HepG2 (cell line): ENCODE measurements around the gene JMY. TPM values are rescaled to one million over a fixed set of nuclear protein-coding genes. Genes with fewer than 3 reads are reported as not detected.

Experiments
- AHDC1 ChIP-seq: sonication (generic); formaldehyde crosslinking; IDR thresholded peaks from 2 replicates; pipeline ENCODE4 v1.5.1; 2020; ENCODE audit warnings: mild to moderate bottlenecking, missing genetic modification reagents, borderline replicate concordance
- CREM ChIP-seq, 2 experiments: sonication (generic) in 1 of 2; formaldehyde crosslinking in 1 of 2; IDR thresholded peaks; 2 replicates each; pipeline versions ENCODE4 v1.4.0 to v1.6.1; 2016 to 2020; ENCODE audit warnings: antibody characterized with exemption in 1 of 2, mild to moderate bottlenecking in 1 of 2, missing genetic modification reagents in 1 of 2
- EHMT2 ChIP-seq: fragments of 200-600 bp; sonication (generic); IDR thresholded peaks from 2 replicates; pipeline ENCODE4 v1.7.0; 2017; ENCODE audit warnings: antibody characterized with exemption, low read depth, low read length, borderline replicate concordance
- FOXK1 ChIP-seq: sonication (generic); formaldehyde crosslinking; IDR thresholded peaks from 2 replicates; pipeline ENCODE4 v1.4.0; 2020; ENCODE audit warnings: low read depth, missing genetic modification reagents, borderline replicate concordance
- KDM2A ChIP-seq: sonication (generic); formaldehyde crosslinking; IDR thresholded peaks from 2 replicates; pipeline ENCODE4 v1.4.0; 2020; ENCODE audit warnings: low read depth, missing genetic modification reagents, borderline replicate concordance
- MIXL1 ChIP-seq: IDR thresholded peaks from 2 replicates; pipeline ENCODE4 v1.6.1; 2016
- NFKBIZ ChIP-seq: IDR thresholded peaks from 2 replicates; pipeline ENCODE4 v1.6.1; 2018; ENCODE audit warnings: missing genetic modification reagents, missing compliant biosample characterization
- NFRKB ChIP-seq: fragments of 450-650 bp; IDR thresholded peaks from 2 replicates; pipeline ENCODE4 v1.6.1; 2017
- NKX3-1 ChIP-seq: sonication (generic); formaldehyde crosslinking; IDR thresholded peaks from 2 replicates; pipeline ENCODE4 v1.5.0; 2020; ENCODE audit warnings: missing genetic modification reagents
- PHF21A ChIP-seq: sonication (generic); formaldehyde crosslinking; IDR thresholded peaks from 2 replicates; pipeline ENCODE4 v1.5.0; 2020; ENCODE audit warnings: mild to moderate bottlenecking, missing genetic modification reagents
- RARG ChIP-seq: sonication (generic); formaldehyde crosslinking; IDR thresholded peaks from 2 replicates; pipeline ENCODE4 v1.4.0; 2020; ENCODE audit warnings: low read depth, mild to moderate bottlenecking, missing genetic modification reagents
- SP4 ChIP-seq: sonication (generic); formaldehyde crosslinking; IDR thresholded peaks from 2 replicates; pipeline ENCODE4 v1.8.1; 2023; ENCODE audit warnings: mild to moderate bottlenecking, missing genetic modification reagents
- TARDBP ChIP-seq: sonication (generic); formaldehyde crosslinking; IDR thresholded peaks from 2 replicates; pipeline ENCODE4 v1.8.0; 2022; ENCODE audit warnings: mild to moderate bottlenecking, missing genetic modification reagents
- ZEB1 ChIP-seq: IDR thresholded peaks from 2 replicates; pipeline ENCODE4 v1.6.1; 2012; ENCODE audit warnings: mild to moderate bottlenecking, low read depth, inconsistent platforms; ENCODE audit not compliant: insufficient replicate concordance
- ZNF292 ChIP-seq: sonication (generic); formaldehyde crosslinking; IDR thresholded peaks from 2 replicates; pipeline ENCODE4 v1.8.1; 2022; ENCODE audit warnings: mild to moderate bottlenecking, low read depth, missing genetic modification reagents, borderline replicate concordance
- ZNF33A ChIP-seq: sonication (generic); formaldehyde crosslinking; IDR thresholded peaks from 2 replicates; pipeline ENCODE4 v1.5.1; 2020; ENCODE audit warnings: missing genetic modification reagents, mild to moderate bottlenecking, moderate library complexity, borderline replicate concordance
- ZNF510 ChIP-seq: sonication (generic); formaldehyde crosslinking; IDR thresholded peaks from 2 replicates; pipeline ENCODE4 v1.4.0; 2020; ENCODE audit warnings: low read depth, mild to moderate bottlenecking, missing genetic modification reagents
- ZNF709 ChIP-seq: sonication (generic); formaldehyde crosslinking; IDR thresholded peaks from 2 replicates; pipeline ENCODE4 v1.5.0; 2020; ENCODE audit warnings: mild to moderate bottlenecking, missing genetic modification reagents
- polyA plus RNA-seq, 8 experiments: library from polyadenylated mRNA; depleted of rRNA in 3 of 8; stranded (reverse) in 7 of 8; unstranded in 1 of 8; fragments of >200 nt; fragmentation: Illumina TruSeq in 4 of 8; extraction: Trizol in 4 of 8; gene quantifications; 2 replicates each; pipeline versions ENCODE4 v1.2.1 to v1.2.3, GENCODE V29; 2011 to 2016; ENCODE audit warnings: low read depth in 4 of 8, missing spikeins in 1 of 8, mixed read lengths in 1 of 8; ENCODE audit not compliant: insufficient read depth in 1 of 8
- total RNA-seq, 5 experiments: library from RNA; depleted of rRNA; stranded (reverse); fragments of >200 nt; fragmentation: Illumina TruSeq; extraction: Trizol; gene quantifications; 2 replicates each; pipeline ENCODE4 v1.2.3, GENCODE V29; 2016; ENCODE audit warnings: low read depth in 1 of 5
- TF ChIP-seq, protein P1 (sequence below): sonication (generic); formaldehyde crosslinking; IDR thresholded peaks from 2 replicates; pipeline ENCODE4 v1.5.1; 2020; ENCODE audit warnings: mild to moderate bottlenecking, missing genetic modification reagents, moderate library complexity
- TF ChIP-seq, protein P2 (sequence below): IDR thresholded peaks from 2 replicates; pipeline ENCODE4 v1.6.1; 2016; ENCODE audit warnings: control low read depth

Gene JMY
- total and polyA plus RNA-seq, 2 of the 13 experiments (the other 11 are each of a cell fraction or from before 2014, with no cell fraction given), result 4.0 to 4.2 TPM

DNA sequence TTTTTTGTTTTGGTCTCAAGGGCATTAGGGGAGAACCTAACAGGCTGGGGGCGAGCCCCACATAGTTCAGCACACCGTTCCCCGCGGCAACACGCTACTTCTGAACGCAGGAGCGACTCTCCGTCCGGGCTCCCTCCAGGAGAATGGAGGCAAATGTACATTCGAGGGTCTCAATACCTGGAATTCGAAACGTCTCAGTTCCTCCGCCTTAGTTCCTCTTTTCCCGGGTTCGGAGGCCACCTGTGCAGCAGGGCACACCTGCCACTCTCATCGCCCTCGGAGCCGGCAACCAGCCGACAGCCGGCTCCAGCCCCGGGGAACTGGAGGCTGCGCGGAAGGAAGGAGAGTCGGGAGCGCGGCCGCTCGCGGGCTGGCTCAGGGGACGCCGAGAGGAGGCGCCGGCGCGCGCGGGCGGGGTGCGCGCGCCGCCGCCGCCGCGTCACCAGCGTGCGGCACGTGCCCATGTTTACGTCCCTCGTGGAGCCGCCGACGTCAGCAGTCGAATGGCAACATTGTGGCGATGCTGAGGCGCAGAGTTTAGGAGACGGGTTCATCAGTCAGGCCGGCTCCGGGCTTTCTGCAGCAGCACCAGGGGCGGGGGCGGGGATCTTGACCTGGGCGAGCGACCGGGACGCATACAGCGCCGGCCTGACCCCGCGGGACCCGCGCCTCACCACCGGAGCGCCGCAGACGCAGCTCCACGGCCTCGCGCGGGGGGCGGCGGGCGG lies at the start of gene JMY (continued):
- TF ChIP-seq TARDBP (CRISPR knock-in tag) (no peak), CREM (IDR thresholded peaks at IDR 0.05) (no peak; the same call in 1 of the 2 replicates), CREM (CRISPR knock-in tag; IDR thresholded peaks at IDR 0.05) (peak; percentile 18; the same call in 1 of the 2 replicates), SP4 (CRISPR knock-in tag) (0 out of 2 replicates have a peak, but pooled peaks have one; percentile 11), ZNF510 (CRISPR knock-in tag) (no peak), KDM2A (peak; percentile 66; the same call in 1 of the 2 replicates), RARG (CRISPR knock-in tag) (no peak), AHDC1 (CRISPR knock-in tag) (0 out of 2 replicates have a peak, but pooled peaks have one; percentile 55), MIXL1 (no peak), NFRKB (no peak), ZNF709 (peak; percentile 36; the same call in 1 of the 2 replicates), NFKBIZ (no peak), ZEB1 (peak; percentile 97), PHF21A (CRISPR knock-in tag) (no peak; the same call in 1 of the 2 replicates), ZNF292 (peak; percentile 62; the same call in 1 of the 2 replicates), EHMT2 (no peak), FOXK1 (peak; percentile 88; the same call in 1 of the 2 replicates), ZNF33A (CRISPR knock-in tag) (peak; percentile 97; the same call in 1 of the 2 replicates), NKX3-1 (CRISPR knock-in tag) (no peak)
- TF ChIP-seq, protein P1, sequence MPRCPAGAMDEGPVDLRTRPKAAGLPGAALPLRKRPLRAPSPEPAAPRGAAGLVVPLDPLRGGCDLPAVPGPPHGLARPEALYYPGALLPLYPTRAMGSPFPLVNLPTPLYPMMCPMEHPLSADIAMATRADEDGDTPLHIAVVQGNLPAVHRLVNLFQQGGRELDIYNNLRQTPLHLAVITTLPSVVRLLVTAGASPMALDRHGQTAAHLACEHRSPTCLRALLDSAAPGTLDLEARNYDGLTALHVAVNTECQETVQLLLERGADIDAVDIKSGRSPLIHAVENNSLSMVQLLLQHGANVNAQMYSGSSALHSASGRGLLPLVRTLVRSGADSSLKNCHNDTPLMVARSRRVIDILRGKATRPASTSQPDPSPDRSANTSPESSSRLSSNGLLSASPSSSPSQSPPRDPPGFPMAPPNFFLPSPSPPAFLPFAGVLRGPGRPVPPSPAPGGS (CRISPR knock-in tag), result peak; percentile 40; the same call in 1 of the 2 replicates
- TF ChIP-seq, protein P2, sequence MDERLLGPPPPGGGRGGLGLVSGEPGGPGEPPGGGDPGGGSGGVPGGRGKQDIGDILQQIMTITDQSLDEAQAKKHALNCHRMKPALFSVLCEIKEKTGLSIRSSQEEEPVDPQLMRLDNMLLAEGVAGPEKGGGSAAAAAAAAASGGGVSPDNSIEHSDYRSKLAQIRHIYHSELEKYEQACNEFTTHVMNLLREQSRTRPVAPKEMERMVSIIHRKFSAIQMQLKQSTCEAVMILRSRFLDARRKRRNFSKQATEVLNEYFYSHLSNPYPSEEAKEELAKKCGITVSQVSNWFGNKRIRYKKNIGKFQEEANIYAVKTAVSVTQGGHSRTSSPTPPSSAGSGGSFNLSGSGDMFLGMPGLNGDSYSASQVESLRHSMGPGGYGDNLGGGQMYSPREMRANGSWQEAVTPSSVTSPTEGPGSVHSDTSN (CRISPR knock-in tag), result no peak
